HG02840 (cell line): ENCODE results near the gene KRT33B.
"Not testable (repeated sequence)": the region's sequence is repeated elsewhere in the genome, so short reads cannot be mapped to it uniquely, and the experiment has no call there.

ENCODE experiments used
- ATAC-seq: cut with Tn5 transposase; IDR thresholded peaks from one replicate; pipeline ENCODE4 v1.9.1; 2021; ENCODE audit warnings: mild to moderate bottlenecking, moderate library complexity, moderate number of reproducible peaks; ENCODE audit not compliant: unreplicated experiment, low FRiP score

KRT33B gene

DNA sequence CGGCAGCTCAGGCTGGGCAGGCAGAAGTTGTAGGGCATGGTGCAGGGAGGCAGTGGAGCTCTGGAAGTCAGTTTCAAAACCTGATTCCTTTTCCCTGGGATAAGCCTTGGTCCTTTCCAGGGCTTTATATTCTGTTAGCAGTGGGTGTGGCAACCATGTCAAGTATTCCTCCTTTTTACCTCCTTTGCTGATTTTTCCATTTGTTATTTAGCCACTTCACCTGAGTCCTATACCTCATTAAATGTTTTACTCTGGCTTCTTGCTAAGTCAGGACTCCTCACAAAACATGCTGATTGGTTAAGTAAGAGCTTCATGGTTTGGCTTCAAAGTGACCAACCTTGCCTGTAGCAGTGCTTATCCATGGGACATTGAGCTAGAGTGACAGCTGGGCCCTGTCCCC lies at the start of gene KRT33B:
Gene KRT33B (minus strand): TSS at position 101 of the 400 bp plus-strand sequence. CDS start 63 bp downstream, at position 38.
- ATAC-seq = no peak

DNA sequence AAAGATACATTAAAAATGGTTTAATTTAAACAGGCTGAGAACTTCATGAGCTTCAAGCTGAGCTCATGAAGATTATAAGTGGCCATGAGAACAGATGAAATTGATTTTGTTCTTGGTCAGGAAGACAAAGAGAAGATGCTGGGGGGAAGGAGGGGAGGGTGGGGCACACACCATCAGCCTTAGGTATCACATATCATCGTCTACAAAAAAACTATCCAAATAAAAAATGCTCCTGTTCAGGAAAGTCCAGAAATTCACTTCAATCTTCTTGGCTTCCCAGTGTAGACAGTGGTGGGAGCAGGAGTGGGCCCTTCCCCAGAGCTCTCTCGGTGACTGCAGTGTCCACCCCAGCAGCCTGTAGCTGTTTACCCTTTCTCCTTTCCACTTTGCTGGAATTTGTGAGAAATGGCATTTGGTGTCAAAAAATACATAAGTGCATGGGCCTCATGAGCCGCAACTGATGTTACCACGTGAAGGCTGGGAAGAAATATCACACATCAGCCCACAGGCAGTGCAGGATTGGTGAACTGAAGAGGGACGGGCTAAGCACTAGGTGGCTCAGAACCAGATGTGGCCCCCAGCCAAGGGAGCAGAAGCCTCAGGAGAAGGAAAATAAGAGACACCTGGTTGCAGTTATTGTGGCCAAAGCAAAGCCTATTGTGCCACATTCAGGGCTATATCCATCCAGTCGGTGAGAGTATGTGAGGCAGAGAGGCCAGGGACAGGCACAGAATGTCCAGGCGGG lies 48.7 kb upstream of the KRT33B start:
- no peak for ATAC-seq

DNA sequence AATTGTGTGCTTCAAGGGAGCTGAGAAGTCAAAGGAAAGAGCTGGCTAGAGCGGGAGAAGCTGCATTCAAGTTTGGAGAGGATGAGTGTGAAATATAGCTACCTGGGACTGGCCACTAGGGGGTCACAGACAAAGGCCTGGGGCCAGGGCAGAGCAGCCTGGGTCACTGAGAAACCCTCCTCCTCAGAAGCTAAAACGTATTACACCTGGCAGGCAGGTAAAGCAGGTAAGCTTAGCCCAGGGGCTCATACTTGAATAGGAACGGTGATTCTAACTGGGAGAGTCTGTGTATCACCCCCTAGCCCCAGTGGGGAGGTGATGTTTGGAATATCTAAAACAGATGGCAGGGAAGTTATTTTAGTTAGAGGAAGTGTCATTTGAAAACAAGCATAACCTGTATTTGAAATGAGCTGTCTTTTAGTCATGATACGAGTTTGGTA lies 48.0 kb upstream of the KRT33B start:
- ATAC-seq = no peak

DNA sequence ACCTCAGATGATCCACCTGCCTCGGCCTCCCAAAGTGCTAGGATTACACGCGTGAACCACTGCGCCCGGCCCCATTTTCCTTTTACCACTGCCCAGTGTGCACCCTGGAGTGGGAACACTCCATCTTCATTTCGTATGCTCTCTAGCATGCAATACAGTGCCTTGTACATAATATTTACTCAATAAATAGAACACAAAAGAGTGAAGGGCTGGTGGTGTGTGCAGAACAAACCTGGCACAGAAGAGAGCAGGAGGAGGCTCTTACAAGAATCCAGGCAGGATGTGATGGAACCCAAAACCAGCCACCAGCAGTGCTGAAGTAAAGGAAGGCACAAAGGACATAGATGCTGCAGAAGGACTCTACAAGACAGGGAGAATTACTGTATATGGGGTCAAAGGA lies 47.5 kb upstream of the KRT33B start:
- ATAC-seq = no peak

DNA sequence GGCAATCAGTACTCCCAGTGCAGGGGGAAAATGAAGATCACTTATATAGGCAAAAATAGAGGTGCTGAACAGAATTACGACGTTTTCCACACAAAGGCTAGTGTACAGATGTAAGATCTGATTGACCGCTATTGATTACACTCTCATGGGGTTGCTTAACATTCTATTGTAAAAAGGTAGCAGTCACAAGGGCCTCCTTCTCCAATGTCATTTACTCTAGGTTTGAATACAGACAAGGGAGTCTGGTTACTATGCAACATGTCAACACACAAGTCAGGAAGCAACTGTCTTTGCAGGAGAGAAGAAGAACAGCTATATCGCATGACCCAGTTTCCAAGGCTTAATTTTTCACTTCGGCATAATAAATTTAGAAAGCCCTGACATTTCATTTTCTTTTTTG lies 46.9 kb upstream of the KRT33B start:
- no peak for ATAC-seq

DNA sequence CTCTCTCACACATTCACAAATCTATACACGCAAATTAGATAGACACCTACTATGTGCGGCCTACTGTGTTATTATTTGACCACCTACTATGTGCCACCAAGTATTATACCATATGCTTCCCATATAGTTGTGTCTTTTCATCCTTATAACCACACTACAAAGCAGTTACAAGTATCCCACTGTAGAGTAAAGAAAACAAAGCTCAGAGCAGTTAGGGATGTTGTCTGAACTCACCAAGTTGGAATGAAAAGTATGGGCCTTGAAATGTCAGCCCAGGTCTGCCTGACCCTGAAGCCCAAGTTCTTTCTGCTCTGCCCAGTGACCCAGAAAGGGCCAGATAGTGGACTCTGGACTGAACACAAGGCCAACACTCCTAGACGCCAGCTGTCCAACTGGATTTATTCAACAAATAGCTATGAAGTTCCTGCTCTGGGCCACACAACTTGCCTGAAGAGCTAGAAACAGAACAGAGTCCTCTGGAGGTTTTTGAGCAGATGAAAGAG lies 46.3 kb upstream of the KRT33B start:
- ATAC-seq = no peak

DNA sequence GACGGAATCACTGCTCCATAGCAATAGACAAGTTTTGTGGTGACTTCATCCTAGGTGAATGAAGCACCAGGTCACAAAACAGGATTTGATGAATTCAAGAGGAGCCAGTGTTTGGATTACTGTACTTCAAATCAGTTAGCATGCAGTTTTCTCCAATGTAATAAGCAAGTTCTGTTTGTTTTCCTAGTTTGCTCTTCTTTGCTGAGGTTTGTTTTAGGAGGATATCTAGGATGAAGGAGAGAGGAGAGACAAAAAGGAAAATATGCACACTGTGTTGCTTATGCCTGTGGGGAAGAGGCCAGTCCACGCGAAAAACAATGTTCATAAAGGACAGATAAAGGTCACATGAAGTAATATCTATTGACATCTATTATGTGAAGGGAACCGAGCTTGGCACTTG lies 45.8 kb upstream of the KRT33B start:
- no peak for ATAC-seq

DNA sequence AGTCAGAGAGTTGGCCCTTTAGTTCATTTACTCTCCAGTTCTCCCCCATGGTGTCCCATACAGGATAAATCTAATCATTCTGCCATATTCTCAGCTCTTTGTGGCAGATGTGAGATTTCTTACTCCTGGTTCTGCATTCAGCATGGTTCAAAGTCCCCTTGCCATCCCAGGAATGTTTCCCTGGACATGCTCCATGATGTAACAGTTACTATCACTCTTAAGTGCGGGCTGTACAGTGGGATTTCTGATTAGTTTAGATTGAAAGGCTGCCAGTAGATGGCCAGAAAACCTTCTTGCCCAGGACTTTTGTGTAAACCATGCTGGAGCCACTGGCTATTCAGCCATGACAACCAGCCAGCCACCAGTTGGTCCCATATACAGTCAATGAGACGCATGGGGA lies 44.4 kb upstream of the KRT33B start:
- no peak for ATAC-seq

DNA sequence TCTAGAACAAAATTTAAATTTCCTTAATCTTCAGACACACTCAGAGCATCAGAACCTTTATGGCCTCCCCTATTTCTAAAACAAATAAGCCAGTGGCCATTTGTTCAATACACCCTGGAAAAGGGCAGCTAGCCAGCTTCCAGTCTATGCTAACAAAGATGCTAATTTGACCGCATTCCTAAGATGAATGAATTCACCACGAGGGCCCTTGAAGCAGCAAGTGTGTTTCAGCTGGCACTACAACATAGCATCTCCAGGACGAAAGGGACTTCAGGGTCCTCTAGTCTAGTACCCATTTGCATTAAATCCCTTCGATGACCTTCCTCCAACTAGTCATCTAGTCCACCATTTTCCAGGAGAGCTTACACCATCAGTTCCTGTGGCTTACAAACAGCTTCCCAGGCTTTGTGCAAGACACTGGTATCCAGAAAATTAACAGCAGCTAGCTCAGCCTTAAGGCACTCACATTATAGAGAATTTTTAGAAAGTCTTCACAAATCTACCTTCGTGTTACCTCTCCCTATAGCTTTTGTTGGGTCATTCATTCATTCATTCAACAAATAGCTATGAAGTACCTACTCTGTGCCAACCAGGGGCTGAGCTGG lies 43.8 kb upstream of the KRT33B start:
- no peak for ATAC-seq

DNA sequence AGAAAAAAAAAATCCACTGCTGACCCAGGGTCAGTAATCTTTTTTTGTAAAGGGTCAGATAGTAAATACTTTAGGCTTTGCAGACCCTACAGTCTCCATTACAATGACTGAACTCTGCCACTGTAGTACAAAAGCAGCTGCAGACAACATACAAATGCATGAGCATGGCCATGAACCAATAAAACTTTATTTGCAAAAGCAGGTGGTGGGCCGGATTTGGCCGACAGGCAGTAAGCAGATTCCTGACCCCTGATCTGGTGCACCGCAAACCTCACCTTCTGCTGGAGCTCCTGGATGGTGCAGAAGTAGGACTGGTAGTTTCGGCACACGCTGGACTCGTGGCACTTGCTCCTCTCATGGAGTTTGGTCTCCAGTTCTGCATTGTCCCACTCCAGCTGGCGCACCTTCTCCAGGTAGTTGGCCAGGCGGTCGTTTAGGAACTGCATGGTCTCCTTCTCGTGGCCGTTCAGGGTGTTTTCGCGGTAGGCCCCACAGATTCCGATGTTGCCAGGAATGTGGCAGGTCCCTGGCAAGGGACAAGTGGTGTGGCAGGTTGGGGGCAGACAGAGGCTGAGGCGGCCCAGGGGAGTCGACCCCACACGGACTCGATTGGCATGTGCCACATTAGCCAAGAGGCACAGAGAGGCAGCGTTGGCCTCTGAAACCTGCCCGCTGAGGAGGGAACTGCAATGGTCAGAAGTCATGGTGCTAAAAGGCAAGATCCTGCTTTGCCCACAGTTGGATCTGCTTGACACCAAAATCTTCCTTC lies 41.6 kb upstream of the KRT33B start:
- ATAC-seq = no peak

DNA sequence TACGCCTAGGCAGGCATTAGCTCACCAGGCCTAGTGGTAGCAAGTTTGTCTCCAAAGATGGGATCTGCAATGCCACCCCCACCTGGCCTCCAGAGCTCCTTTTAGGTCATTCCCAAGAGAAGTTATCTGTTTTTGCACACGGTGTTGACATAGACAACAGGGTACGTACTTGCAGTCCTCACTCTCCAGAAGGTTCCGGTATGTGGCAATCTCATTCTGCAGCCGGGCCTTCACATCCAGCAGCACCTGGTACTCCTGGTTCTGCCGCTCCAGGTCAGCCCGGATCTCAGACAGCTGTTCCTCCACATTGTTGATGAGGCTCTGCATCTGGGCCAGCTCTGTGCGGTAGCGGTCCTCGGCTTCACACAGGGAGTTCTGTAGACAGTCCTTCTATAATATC lies 37.6 kb upstream of the KRT33B start:
- ATAC-seq = no peak

DNA sequence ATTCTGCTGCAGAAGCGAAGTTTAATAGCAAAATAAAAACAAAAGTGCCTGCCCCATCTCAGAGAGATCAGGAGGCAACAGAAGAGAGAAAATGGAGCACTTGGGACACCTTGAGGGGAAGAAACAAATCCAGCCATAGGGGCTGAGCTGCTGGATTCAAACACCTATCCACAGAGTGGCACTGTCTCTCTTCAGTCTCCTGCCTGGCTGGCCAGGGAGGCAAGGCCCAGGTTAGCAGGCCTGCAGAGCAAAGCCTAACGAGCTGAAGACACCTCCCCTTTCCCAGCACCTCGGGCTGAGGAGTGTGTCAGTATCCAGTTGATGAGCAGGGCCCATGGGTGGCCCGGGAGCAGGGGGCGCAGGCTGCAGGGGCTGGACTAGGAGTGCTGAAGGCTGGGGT lies 36.6 kb upstream of the KRT33B start:
- ATAC-seq = no peak

DNA sequence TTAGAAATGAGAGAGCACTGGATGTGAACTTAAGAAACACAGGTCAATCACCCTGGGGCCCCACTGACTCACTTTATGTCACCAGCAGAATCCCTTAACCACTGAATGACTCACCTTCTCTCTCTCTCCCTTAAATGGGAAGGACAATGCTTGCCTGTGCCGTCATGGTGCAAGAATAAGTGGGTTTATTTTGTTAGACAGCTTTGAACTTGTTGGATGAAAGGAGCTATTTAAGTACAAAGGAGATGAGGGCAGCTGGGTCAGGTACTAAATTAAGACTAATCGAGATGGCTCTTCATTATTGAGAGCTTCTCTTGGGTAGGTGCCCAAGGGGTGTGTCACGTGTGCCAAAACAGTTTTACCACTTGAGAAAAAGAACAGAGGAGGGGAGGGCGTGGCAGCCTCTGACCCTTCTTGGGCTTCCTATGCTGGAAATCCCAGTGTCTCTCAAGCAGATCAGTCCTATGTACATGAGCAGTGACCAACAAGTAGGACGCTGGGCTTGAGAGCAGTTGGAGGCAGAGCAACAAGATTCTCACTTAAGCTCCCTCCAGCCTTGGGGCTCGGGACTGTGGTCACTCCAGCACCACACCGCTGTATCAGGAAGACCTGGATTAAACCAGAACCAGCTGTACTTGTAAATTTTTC lies 34.5 kb upstream of the KRT33B start:
- ATAC-seq = no peak

DNA sequence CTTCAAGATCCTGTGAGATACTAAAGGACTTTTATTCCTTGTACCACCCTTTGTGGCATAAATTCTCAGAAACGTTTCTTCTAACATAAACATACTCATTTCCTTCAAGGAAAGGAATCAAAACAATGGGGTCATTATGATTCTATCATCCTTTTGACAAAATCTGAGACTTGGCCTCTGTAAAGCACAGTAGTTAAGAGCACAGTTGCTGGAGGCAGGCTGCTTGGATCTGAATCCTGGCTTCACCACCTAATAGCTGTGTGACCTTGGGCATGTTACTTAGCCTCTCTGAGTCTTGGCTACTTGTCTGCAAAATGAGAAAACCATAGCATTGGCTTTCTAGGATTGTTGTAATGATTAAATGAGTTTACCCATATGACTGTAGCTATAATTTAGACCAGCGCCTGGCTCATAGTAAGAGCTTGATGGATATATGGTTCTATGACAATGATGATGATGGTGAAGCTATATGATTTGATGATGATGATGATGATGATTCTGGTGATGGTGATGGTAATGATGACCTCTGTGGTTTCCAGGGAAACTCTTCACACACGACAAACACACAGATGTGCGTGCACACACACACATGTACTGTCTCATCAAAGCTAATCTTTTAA lies 33.9 kb upstream of the KRT33B start:
- ATAC-seq = no peak

DNA sequence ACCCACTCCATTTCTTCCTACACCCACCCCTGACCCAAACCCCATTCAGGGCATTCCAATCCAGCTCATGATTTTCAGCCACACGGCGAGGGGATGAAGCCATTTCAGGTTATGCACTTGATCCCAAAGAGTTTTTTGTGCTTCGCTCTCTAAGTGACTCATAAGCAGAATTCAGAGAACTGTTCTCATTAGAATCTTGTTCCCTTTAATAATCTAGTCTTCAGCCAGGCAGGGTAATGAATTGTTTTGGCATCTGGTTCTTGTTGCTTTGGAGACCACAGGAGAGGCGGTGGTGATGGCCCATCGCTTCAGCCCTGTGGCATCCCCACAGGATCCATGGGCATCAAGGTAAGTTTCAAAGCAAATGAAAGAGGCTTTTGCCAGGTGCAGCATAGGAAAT lies 32.5 kb upstream of the KRT33B start:
- ATAC-seq = no peak

DNA sequence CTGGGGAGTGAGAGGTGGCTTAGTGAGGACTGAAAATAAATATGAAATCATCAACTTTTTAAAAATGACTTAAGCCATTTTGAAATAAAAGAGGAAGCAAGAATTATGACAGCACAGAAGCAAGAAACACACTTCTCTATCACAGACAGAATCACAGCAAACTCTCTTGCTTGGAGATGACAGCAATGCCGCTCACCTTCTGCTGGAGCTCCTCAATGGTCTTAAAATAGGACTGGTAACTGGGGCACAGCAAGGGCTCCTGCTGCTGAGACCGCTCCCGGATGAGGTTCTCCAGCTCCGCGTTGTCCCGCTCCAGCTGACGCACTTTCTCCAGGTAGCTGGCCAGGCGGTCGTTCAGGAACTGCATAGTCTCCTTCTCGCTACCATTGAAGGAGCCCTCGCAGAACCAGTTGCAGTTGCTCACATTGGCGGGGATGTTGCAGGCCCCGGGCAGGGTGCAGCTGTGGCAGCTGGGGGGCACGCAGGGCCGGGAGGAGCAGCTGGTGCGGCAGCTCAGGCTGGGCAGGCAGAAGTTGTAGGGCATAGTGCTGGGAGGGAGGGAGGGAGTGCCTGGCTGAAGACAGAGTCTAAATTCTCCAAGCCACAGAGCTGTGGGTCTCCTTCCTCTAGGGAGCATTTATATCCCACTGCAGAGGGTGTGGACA lies 27.5 kb upstream of the KRT33B start, which contains the start of gene KRT31:
Gene KRT31 (minus strand): TSS at position 613 of the 665 bp plus-strand sequence. CDS start 69 bp downstream, at position 544.
- ATAC-seq = no peak

DNA sequence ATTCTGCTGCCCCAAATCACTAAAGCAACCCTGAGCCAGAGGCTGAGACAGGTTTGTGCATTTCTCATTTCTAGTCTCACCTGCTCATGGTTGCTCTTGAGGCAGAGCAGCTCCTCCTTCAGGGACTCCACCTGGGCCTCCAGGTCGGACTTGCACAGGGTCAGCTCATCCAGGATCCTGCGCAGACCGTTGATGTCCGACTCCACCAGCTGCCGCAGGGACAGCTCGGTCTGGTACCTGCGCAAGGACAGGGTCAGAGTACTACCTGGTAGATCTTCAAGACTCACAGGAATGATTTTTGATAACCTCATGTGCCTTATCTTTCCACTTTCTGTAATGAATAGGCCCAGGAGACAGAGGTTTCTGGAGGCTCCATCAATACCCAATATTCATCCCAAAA lies 26.7 kb upstream of the KRT33B start:
- no peak for ATAC-seq

DNA sequence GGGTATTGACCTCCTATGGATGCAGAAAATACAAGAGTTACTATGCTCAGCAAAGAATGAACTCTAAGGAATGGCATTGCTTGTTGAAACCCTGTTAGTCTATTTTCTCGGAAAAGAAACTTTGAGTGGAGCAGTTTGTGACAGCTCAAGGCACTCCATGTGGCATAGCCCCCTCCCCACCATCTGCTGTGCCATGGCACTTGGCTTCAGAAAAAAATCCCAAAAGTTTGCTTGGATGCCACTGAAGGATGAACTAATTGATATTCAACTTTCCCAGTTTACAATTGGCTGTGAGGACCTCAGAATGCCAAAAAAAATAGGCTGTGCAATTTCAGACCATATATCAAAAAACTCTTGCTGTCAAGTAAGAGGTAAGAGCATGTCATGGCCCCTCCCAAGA lies 26.0 kb upstream of the KRT33B start:
- ATAC-seq = no peak

DNA sequence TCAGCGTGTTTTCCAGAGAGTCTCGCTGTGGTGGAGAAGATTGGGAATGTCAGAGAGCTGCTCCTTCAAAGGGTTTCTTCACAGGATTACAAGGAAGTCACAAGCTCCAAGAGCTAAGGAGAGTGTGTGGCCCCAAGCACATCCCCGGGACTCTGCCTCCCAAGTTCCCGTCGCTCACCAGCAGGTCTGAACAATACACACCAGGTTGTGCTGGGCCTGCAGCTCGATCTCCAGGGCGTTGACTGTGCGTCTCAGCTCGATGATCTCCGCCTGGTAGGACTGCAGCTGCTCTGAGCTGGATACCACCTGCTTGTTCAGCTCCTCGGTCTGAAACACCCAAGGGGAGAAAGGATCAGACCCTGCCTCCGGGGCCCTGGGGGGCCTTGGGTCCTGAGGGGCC lies 25.4 kb upstream of the KRT33B start:
- ATAC-seq = not testable (repeated sequence)
